ENCODE data around the gene SH2D3C. TPM values are rescaled to one million over a fixed set of nuclear protein-coding genes. Genes with fewer than 3 reads are reported as not detected.

The SH2D3C gene
- total RNA-seq, 1 donor from 2014 or later = 5.8 TPM

- Mint-ChIP-seq H3K27me3 (ENCODE audit: low read depth, unreplicated experiment) (peaks cover 3% of the 10 kb centered on the region), H3K27ac (ENCODE audit: unreplicated experiment) (no peak overlapping the region), H3K9me3 (ENCODE audit: unreplicated experiment) (no peaks in the 10 kb centered on the region), H3K36me3 (ENCODE audit: low read depth, unreplicated experiment) (no peaks in the 10 kb centered on the region), H3K4me1 (ENCODE audit: low read depth, unreplicated experiment) (no peaks in the 10 kb centered on the region), H3K4me3 (ENCODE audit: unreplicated experiment) (no peak overlapping the region)
- Histone ChIP-seq H3K4me2 (ENCODE audit: low read length) (no peak overlapping the region), H3K27me3 (ENCODE audit: insufficient read depth, low read length) (no peaks in the 10 kb centered on the region), H3K9me3 (ENCODE audit: insufficient read depth, low read depth, low read length) (no peaks in the 10 kb centered on the region), H3K79me2 (ENCODE audit: insufficient read depth, low read length) (no peaks in the 10 kb centered on the region), H3K4me1 (ENCODE audit: insufficient read depth, low read length) (no peaks in the 10 kb centered on the region), H3K27ac (ENCODE audit: low read depth, low read length) (no peak overlapping the region), H2AFZ (ENCODE audit: low read depth, low read length) (no peak overlapping the region), H4K20me1 (ENCODE audit: insufficient read depth, low read length) (no peaks in the 10 kb centered on the region), H3K36me3 (ENCODE audit: insufficient read depth, low read length) (no peaks in the 10 kb centered on the region), H3K9ac (ENCODE audit: low read length) (no peak overlapping the region), H3K4me3 (ENCODE audit: insufficient read depth, low read depth, low read length) (no peak overlapping the region)
- DNase-seq (ENCODE audit: low read depth) (no peak), FAIRE-seq (no peak)
- TF ChIP-seq CTCF (IDR thresholded peaks at IDR 0.05; ENCODE audit: insufficient read depth, low read depth, low read length) (no peak), EZH2 (IDR thresholded peaks at IDR 0.05; ENCODE audit: insufficient read depth, low read length) (no peak)
Measured at GRCh38 chr9:127780126-127780885, 1.8 kb upstream of the SH2D3C start.

- Mint-ChIP-seq H3K4me1 (ENCODE audit: low read depth, unreplicated experiment) (no peaks in the 10 kb centered on the region), H3K4me3 (ENCODE audit: unreplicated experiment) (no peak overlapping the region), H3K36me3 (ENCODE audit: low read depth, unreplicated experiment) (no peaks in the 10 kb centered on the region), H3K9me3 (ENCODE audit: unreplicated experiment) (no peaks in the 10 kb centered on the region), H3K27ac (ENCODE audit: unreplicated experiment) (no peak overlapping the region), H3K27me3 (ENCODE audit: low read depth, unreplicated experiment) (peaks cover 4% of the 10 kb centered on the region)
- no peak for DNase-seq (ENCODE audit: low read depth)
- no peaks in the 10 kb centered on the region for H3K79me2 ChIP-seq (ENCODE audit: insufficient read depth, low read length)
- no peaks in the 10 kb centered on the region for H3K9me3 ChIP-seq (ENCODE audit: insufficient read depth, low read depth, low read length)
- H3K36me3 ChIP-seq (ENCODE audit: insufficient read depth, low read length) = no peaks in the 10 kb centered on the region
- no peak overlapping the region for H3K9ac ChIP-seq (ENCODE audit: low read length)
- H3K4me2 ChIP-seq (ENCODE audit: low read length) = no peak overlapping the region
- no peaks in the 10 kb centered on the region for H4K20me1 ChIP-seq (ENCODE audit: insufficient read depth, low read length)
- no peak overlapping the region for H3K4me3 ChIP-seq (ENCODE audit: insufficient read depth, low read depth, low read length)
- no peak overlapping the region for H3K27ac ChIP-seq (ENCODE audit: low read depth, low read length)
- no peak for FAIRE-seq
- H3K4me1 ChIP-seq (ENCODE audit: insufficient read depth, low read length) = no peaks in the 10 kb centered on the region
- H3K27me3 ChIP-seq (ENCODE audit: insufficient read depth, low read length) = no peaks in the 10 kb centered on the region
- no peak for TF ChIP-seq CTCF (IDR thresholded peaks at IDR 0.05; ENCODE audit: insufficient read depth, low read depth, low read length)
- TF ChIP-seq EZH2 (IDR thresholded peaks at IDR 0.05; ENCODE audit: insufficient read depth, low read length) = no peak
- H2AFZ ChIP-seq (ENCODE audit: low read depth, low read length) = no peak overlapping the region
Measured at GRCh38 chr9:127779136-127779981, 893 bp upstream of the SH2D3C start.

All from astrocyte (in vitro differentiated cells and primary cell).